Smooth muscle cell (in vitro differentiated cells): ENCODE data around the gene RASGEF1C. TPM values are rescaled to one million over a fixed set of nuclear protein-coding genes. Genes with fewer than 3 reads are reported as not detected.

Experiments
- DNase-seq: peaks from one replicate; lab custom pipeline; 2025; ENCODE audit not compliant: unreplicated experiment; lab: John Stamatoyannopoulos, UW
- H2AFZ ChIP-seq: fragments of 200-600 bp; sonication (generic); 2 replicates; pipeline ENCODE4 v1.6.0; 2016; ENCODE audit warnings: antibody characterized with exemption, low read depth, mild to moderate bottlenecking
- H3F3A ChIP-seq: fragments of 200-600 bp; sonication (generic); 2 replicates; pipeline ENCODE4 v1.6.0; 2017; ENCODE audit warnings: antibody characterized with exemption, low read depth
- H3K27ac ChIP-seq: fragments of 200-600 bp; sonication (generic); 2 replicates; pipeline ENCODE4 v1.5.1; 2016; ENCODE audit warnings: low read depth, mild to moderate bottlenecking
- H3K27me3 ChIP-seq: fragments of 200-600 bp; sonication (generic); 2 replicates; pipeline ENCODE4 v1.6.1; 2016; ENCODE audit warnings: low read depth, mild to moderate bottlenecking
- H3K36me3 ChIP-seq: fragments of 200-600 bp; sonication (generic); 2 replicates; pipeline ENCODE4 v1.5.1; 2016; ENCODE audit warnings: low read depth
- H3K4me1 ChIP-seq: fragments of 200-600 bp; sonication (generic); 2 replicates; pipeline ENCODE4 v1.5.1; 2016; ENCODE audit warnings: low read depth
- H3K4me2 ChIP-seq: fragments of 200-600 bp; sonication (generic); 2 replicates; pipeline ENCODE4 v1.6.0; 2016; ENCODE audit warnings: mild to moderate bottlenecking
- H3K4me3 ChIP-seq: fragments of 200-600 bp; sonication (generic); 2 replicates; pipeline ENCODE4 v1.5.1; 2016; ENCODE audit warnings: mild to moderate bottlenecking
- H3K79me2 ChIP-seq: fragments of 200-600 bp; sonication (generic); 2 replicates; pipeline ENCODE4 v1.6.0; 2016; ENCODE audit warnings: low read depth, mild to moderate bottlenecking
- H3K9ac ChIP-seq: fragments of 200-600 bp; sonication (generic); 2 replicates; pipeline ENCODE4 v1.6.0; 2016; ENCODE audit warnings: low read depth
- H3K9me3 ChIP-seq: fragments of 200-600 bp; sonication (generic); replicated peaks from 2 replicates; pipeline ENCODE4 v1.5.1; 2016; ENCODE audit warnings: low read depth
- H4K20me1 ChIP-seq: fragments of 200-600 bp; sonication (generic); 2 replicates; pipeline ENCODE4 v1.6.0; 2016; ENCODE audit warnings: low read depth
- WGBS: methylation state at CpG from one replicate; pipeline ENCODE4 v1.1.7; 2016; ENCODE audit warnings: low lambda C conversion rate; 5-methylcytosine and 5-hydroxymethylcytosine counted together
- polyA plus RNA-seq: library from polyadenylated mRNA; unstranded; fragments of >200 nt; fragmentation: Nextera tagmentation; extraction: Ambion mirVana; gene quantifications from 2 replicates; pipeline ENCODE4 v1.2.1, GENCODE V29; 2016
- total RNA-seq: library from RNA; depleted of rRNA; stranded (reverse); fragments of >200 nt; gene quantifications from 2 replicates; pipeline ENCODE4 v1.2.3, GENCODE V29; 2014
- TF ChIP-seq, protein P1 (sequence below): fragments of 200-600 bp; sonication (generic); IDR thresholded peaks from 2 replicates; pipeline ENCODE4 v1.5.1; 2017; ENCODE audit warnings: borderline replicate concordance, mild to moderate bottlenecking, antibody characterized with exemption; ENCODE audit not compliant: insufficient read depth, poor library complexity, severe bottlenecking

The RASGEF1C gene
- total and polyA plus RNA-seq, 2 experiments from 2014 or later = 0.14 TPM; not detected in 1

DNA sequence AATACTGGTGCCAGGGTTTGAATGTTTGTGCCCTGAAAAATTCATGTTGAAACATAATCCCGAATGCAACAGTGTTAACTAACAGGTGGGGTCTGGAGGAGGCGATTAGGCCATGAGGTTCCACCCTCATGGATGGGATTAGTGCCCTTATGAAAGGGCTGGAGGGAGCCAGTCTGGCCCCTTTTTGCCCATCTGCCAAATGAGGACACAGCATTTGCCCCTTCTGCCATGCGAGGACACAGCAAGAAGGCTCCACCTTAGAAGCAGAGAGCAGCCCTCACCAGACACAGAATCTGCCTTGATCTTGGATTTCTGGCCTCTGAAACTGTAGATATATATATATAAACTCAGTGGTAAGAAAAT lies 104.9 kb downstream of the RASGEF1C start:
- H3K4me1 ChIP-seq = no peaks in the 10 kb centered on the region
- peaks cover 4% of the 10 kb centered on the region for H3K9me3 ChIP-seq
- WGBS = 97% methylated on average over 3 of the region's 3 CpGs
- H3K4me2 ChIP-seq = no peak overlapping the region
- no peaks in the 10 kb centered on the region for H3K27me3 ChIP-seq
- H2AFZ ChIP-seq = no peak overlapping the region
- no peak overlapping the region for H3K4me3 ChIP-seq
- no peak overlapping the region for H3K27ac ChIP-seq
- TF ChIP-seq, protein P1, sequence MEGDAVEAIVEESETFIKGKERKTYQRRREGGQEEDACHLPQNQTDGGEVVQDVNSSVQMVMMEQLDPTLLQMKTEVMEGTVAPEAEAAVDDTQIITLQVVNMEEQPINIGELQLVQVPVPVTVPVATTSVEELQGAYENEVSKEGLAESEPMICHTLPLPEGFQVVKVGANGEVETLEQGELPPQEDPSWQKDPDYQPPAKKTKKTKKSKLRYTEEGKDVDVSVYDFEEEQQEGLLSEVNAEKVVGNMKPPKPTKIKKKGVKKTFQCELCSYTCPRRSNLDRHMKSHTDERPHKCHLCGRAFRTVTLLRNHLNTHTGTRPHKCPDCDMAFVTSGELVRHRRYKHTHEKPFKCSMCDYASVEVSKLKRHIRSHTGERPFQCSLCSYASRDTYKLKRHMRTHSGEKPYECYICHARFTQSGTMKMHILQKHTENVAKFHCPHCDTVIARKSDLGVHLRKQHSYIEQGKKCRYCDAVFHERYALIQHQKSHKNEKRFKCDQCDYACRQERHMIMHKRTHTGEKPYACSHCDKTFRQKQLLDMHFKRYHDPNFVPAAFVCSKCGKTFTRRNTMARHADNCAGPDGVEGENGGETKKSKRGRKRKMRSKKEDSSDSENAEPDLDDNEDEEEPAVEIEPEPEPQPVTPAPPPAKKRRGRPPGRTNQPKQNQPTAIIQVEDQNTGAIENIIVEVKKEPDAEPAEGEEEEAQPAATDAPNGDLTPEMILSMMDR = no peak
- DNase-seq = no peak
- H3F3A ChIP-seq = no peaks in the 10 kb centered on the region
- H3K79me2 ChIP-seq = no peaks in the 10 kb centered on the region
- no peaks in the 10 kb centered on the region for H3K36me3 ChIP-seq
- H3K9ac ChIP-seq = no peak overlapping the region
- H4K20me1 ChIP-seq = no peaks in the 10 kb centered on the region

DNA sequence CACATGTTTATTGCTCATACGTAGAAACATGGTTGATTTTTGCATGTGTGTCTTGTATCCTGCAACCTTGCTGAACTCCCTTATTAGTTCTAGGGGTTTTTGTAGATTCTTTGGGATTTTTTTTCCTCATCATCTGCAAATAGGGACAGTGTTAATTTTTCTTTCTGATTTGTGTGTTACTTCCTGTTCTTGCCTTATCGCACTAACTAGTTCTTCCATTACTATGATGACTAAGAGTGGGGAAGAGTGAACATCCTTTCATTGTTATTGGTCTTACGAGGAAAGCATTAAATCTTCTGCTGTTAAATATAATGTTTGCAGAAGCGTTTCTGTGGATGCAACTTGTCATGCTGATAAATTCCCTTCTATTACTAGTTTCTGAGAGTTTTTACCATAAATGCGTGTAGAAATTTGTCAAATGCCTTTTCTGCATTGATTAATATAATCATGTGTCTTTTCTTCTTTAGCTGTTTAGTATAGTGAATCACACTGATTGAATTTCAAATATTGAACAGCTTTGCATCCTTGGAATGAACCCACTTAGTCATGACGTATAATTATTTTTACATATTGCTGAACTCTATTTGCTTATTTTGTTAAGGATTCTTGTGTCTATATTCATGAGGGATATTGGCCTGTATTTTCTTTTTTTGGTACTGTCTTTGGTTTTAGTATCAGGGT lies 105.4 kb downstream of the RASGEF1C start:
- WGBS = 93% methylated on average over 6 of the region's 6 CpGs
- no peak overlapping the region for H3K9ac ChIP-seq
- H3F3A ChIP-seq = no peaks in the 10 kb centered on the region
- H3K27ac ChIP-seq = no peak overlapping the region
- H2AFZ ChIP-seq = no peak overlapping the region
- TF ChIP-seq, protein P1 = no peak
- H3K4me1 ChIP-seq = no peaks in the 10 kb centered on the region
- no peaks in the 10 kb centered on the region for H4K20me1 ChIP-seq
- no peak for DNase-seq
- no peak overlapping the region for H3K4me3 ChIP-seq
- no peak overlapping the region for H3K4me2 ChIP-seq
- no peaks in the 10 kb centered on the region for H3K36me3 ChIP-seq
- peaks cover 4% of the 10 kb centered on the region for H3K9me3 ChIP-seq
- no peaks in the 10 kb centered on the region for H3K27me3 ChIP-seq
- H3K79me2 ChIP-seq = no peaks in the 10 kb centered on the region

DNA sequence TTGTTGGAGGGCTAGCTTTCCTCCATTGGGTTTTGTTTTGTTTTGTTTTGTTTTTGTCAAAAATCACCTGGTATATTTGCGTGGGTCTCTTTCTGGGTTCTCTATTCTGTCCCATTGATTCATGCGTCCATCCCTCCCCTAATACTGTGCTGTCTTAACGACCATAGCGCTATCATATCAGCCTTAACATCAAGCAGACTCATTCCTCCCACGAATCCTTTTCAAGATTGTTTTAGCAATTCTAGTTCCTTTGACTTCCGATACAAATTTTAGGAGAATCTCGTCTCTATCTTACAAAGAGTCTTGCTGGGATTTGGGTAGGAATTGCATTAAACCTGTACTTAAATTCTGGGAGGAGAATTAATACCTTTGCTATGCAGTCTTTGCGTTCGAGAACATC lies 106.4 kb downstream of the RASGEF1C start:
- Histone ChIP-seq H3K27me3 (no peaks in the 10 kb centered on the region), H3K27ac (no peak overlapping the region), H3K4me1 (no peaks in the 10 kb centered on the region), H4K20me1 (no peaks in the 10 kb centered on the region), H3K9ac (no peak overlapping the region), H3K4me2 (no peak overlapping the region), H3K79me2 (no peaks in the 10 kb centered on the region), H3K4me3 (no peak overlapping the region), H3F3A (no peaks in the 10 kb centered on the region), H2AFZ (no peak overlapping the region), H3K9me3 (peaks cover 1% of the 10 kb centered on the region), H3K36me3 (no peaks in the 10 kb centered on the region)
- TF ChIP-seq, protein P1 = no peak
- DNase-seq = no peak
- WGBS = 91% methylated on average over 9 of the region's 9 CpGs
